Measurements from ENCODE around the gene SEC11A.

DNA sequence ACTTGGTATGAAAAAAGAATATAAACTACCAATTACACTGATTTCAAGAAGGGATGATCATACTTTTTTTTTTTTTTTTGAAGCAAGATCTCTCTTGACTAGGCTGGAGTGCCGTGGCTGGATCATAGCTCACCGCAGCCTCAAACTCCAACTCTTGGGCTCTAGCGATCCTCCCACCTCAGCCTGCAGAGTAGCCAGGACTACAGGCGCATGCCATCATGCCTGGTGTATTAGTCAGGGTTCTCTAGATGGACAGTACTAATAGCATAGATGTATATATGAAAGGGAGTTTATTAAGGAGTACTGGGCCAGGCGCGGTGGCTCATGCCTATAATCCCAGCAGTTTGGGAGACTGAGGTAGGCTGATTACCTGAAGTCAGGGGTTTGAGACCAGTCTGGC, 11.5 kb upstream of the SEC11A start:
- TF ChIP-seq, protein P1, sequence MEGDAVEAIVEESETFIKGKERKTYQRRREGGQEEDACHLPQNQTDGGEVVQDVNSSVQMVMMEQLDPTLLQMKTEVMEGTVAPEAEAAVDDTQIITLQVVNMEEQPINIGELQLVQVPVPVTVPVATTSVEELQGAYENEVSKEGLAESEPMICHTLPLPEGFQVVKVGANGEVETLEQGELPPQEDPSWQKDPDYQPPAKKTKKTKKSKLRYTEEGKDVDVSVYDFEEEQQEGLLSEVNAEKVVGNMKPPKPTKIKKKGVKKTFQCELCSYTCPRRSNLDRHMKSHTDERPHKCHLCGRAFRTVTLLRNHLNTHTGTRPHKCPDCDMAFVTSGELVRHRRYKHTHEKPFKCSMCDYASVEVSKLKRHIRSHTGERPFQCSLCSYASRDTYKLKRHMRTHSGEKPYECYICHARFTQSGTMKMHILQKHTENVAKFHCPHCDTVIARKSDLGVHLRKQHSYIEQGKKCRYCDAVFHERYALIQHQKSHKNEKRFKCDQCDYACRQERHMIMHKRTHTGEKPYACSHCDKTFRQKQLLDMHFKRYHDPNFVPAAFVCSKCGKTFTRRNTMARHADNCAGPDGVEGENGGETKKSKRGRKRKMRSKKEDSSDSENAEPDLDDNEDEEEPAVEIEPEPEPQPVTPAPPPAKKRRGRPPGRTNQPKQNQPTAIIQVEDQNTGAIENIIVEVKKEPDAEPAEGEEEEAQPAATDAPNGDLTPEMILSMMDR (IDR thresholded peaks at IDR 0.05; ENCODE audit: low read depth, low read length, poor library complexity, severe bottlenecking), result no peak
- no peak for TF ChIP-seq EZH2phosphoT487 (IDR thresholded peaks at IDR 0.05; ENCODE audit: borderline replicate concordance, low read length)

All from DOHH2 (cell line).